Endothelial cell of umbilical vein (primary cell): ENCODE measurements around the gene TMEM108. TPM values are rescaled to one million over a fixed set of nuclear protein-coding genes. Genes with fewer than 3 reads are reported as not detected.

ENCODE experiments used
- BruUV-seq: library from RNA; stranded (reverse); fragments of 400-500 nt; replicated peaks from 2 replicates; lab custom pipeline; 2021; lab: Mats Ljungman, UMichigan
- CTCF ChIA-PET: fragments of 300-600, 350-600 bp; sonication (Branson Sonifier 250); formaldehyde crosslinking; loops from one replicate; lab custom pipeline; 2021; ENCODE audit warnings: antibody characterized with exemption, inconsistent platforms; lab: Charles Lee
- POLR2A ChIA-PET: fragments of 300-600, 350-600 bp; sonication (Branson Sonifier 250); formaldehyde crosslinking; loops from one replicate; lab custom pipeline; 2021; ENCODE audit warnings: antibody characterized with exemption, inconsistent platforms; lab: Charles Lee
- DNase-seq: peaks from one replicate; pipeline ENCODE4 v3.0.0-alpha.2; 2011; ENCODE audit warnings: low read depth, low spot score
- FAIRE-seq: peaks from 2 replicates; lab custom pipeline; 2011; peaks lifted over from hg19 to GRCh38; lab: Jason Lieb, UNC
- H2AFZ ChIP-seq: 2 replicates; pipeline ENCODE4 v1.6.0; 2012; ENCODE audit warnings: low read depth, low read length, control low read depth, inconsistent platforms
- H3K27ac ChIP-seq: 2 replicates; pipeline ENCODE4 v1.5.1; 2011; ENCODE audit warnings: low read depth, mild to moderate bottlenecking, control low read depth, low read length, moderate library complexity; ENCODE audit not compliant: insufficient read depth
- H3K27me3 ChIP-seq, 2 experiments: 2 replicates each; pipeline versions ENCODE4 v1.6.0 to v1.6.1; 2011; ENCODE audit warnings: low read length in 2 of 2, mixed read lengths in 1 of 2; ENCODE audit not compliant: control insufficient read depth in 2 of 2, insufficient read depth in 2 of 2
- H3K36me3 ChIP-seq, 2 experiments: 2 replicates in 1 of 2; 3 replicates in 1 of 2; pipeline ENCODE4 v1.5.1; 2011; ENCODE audit warnings: low read length in 2 of 2, mild to moderate bottlenecking in 1 of 2, moderate library complexity in 1 of 2; ENCODE audit not compliant: control insufficient read depth in 2 of 2, insufficient read depth in 2 of 2; ENCODE audit errors: extremely low read depth in 1 of 2
- H3K4me1 ChIP-seq: 3 replicates; pipeline ENCODE4 v1.5.1; 2011; ENCODE audit warnings: mild to moderate bottlenecking, low read length; ENCODE audit not compliant: control insufficient read depth, insufficient read depth; ENCODE audit errors: extremely low read depth
- H3K4me2 ChIP-seq: 2 replicates; pipeline ENCODE4 v1.6.1; 2011; ENCODE audit warnings: low read length, control low read depth, mixed read lengths; ENCODE audit not compliant: insufficient read depth
- H3K4me3 ChIP-seq, 3 experiments: fragments of 200-600 bp in 1 of 3; sonication (generic), shearing (Covaris generic) in 1 of 3; replicated peaks in 1 of 3; 2 replicates each; pipeline ENCODE4 v1.5.1; 2011 to 2016; ENCODE audit warnings: control low read depth in 3 of 3, low read length in 3 of 3, mild to moderate bottlenecking in 2 of 3, inconsistent platforms in 1 of 3, low read depth in 1 of 3, moderate library complexity in 1 of 3; ENCODE audit not compliant: insufficient read depth in 1 of 3
- H3K79me2 ChIP-seq: 2 replicates; pipeline ENCODE4 v1.6.0; 2012; ENCODE audit warnings: low read length, inconsistent platforms; ENCODE audit not compliant: control insufficient read depth, insufficient read depth
- H3K9ac ChIP-seq: replicated peaks from 2 replicates; pipeline ENCODE3; 2011; ENCODE audit warnings: low read length, control low read depth; ENCODE audit not compliant: insufficient read depth; ENCODE audit errors: extremely low read depth
- H3K9me1 ChIP-seq: replicated peaks from 3 replicates; pipeline ENCODE4 v1.6.0; 2011; ENCODE audit warnings: mild to moderate bottlenecking, low read length; ENCODE audit not compliant: control insufficient read depth, insufficient read depth; ENCODE audit errors: extremely low read depth
- H3K9me3 ChIP-seq: replicated peaks from 2 replicates; pipeline ENCODE4 v1.5.1; 2012; ENCODE audit warnings: low read length, inconsistent platforms; ENCODE audit not compliant: control insufficient read depth, insufficient read depth
- H4K20me1 ChIP-seq: replicated peaks from 2 replicates; pipeline ENCODE3; 2011; ENCODE audit warnings: mild to moderate bottlenecking, low read length; ENCODE audit not compliant: control insufficient read depth, insufficient read depth; ENCODE audit errors: extremely low read depth
- CTCF ChIP-seq, 2 donors: IDR thresholded peaks; 1 replicate in 1 of 2; 2 replicates in 1 of 2; pipeline ENCODE4 v1.5.1; 2011; ENCODE audit warnings: low read length in 2 of 2, mild to moderate bottlenecking in 2 of 2, moderate library complexity in 2 of 2, control low read depth in 1 of 2, inconsistent platforms in 1 of 2, low read depth in 1 of 2; ENCODE audit not compliant: insufficient read depth in 1 of 2; ENCODE audit errors: extremely low read depth in 1 of 2
- EZH2 ChIP-seq: IDR thresholded peaks from 2 replicates; pipeline ENCODE4 v1.6.1; 2012; ENCODE audit warnings: borderline replicate concordance, low read depth, mild to moderate bottlenecking, moderate library complexity, low read length, inconsistent platforms; ENCODE audit not compliant: severe bottlenecking
- FOS ChIP-seq: IDR thresholded peaks from 2 replicates; pipeline ENCODE4 v1.6.1; 2011; ENCODE audit warnings: mild to moderate bottlenecking, low read length, moderate library complexity, borderline replicate concordance; ENCODE audit not compliant: insufficient read depth
- GATA2 ChIP-seq: IDR thresholded peaks from 2 replicates; pipeline ENCODE4 v1.7.0; 2011; ENCODE audit warnings: low read depth, mild to moderate bottlenecking, moderate library complexity, mixed read lengths, low read length; ENCODE audit not compliant: insufficient read length, insufficient read depth
- JUN ChIP-seq: IDR thresholded peaks from 2 replicates; pipeline ENCODE4 v1.6.1; 2011; ENCODE audit warnings: borderline replicate concordance, low read depth; ENCODE audit not compliant: insufficient read length, insufficient read depth
- MAX ChIP-seq: IDR thresholded peaks from 2 replicates; pipeline ENCODE4 v1.6.1; 2011; ENCODE audit not compliant: insufficient read depth, insufficient read length
- MYC ChIP-seq: IDR thresholded peaks from one replicate; pipeline ENCODE4 v1.6.1; 2011; ENCODE audit warnings: mild to moderate bottlenecking, low read depth, low read length
- POLR2A ChIP-seq: IDR thresholded peaks from 2 replicates; pipeline ENCODE4 v1.6.1; 2012; ENCODE audit warnings: low read depth, mild to moderate bottlenecking, control low read depth, low read length
- POLR2AphosphoS5 ChIP-seq: IDR thresholded peaks from 2 replicates; pipeline ENCODE4 v1.6.1; 2012; ENCODE audit warnings: low read depth, mild to moderate bottlenecking, control low read depth, low read length, moderate library complexity; ENCODE audit not compliant: insufficient read depth
- dilution Hi-C: fragments of 300-500 bp; cut with MboI; formaldehyde crosslinking; loops from one replicate; pipeline ENCODE4 v1.15.0; 2019; ENCODE audit warnings: low sequenced_read_pairs; ENCODE audit not compliant: extremely low pct_ligation_motif_present
- intact Hi-C: fragments of 100-400 bp; cut with micrococcal nuclease; formaldehyde crosslinking; loops from one replicate; pipeline ENCODE4 v1.10.0; 2022
- polyA plus RNA-seq, 4 experiments: library from polyadenylated mRNA; depleted of rRNA in 3 of 4; stranded (reverse) in 3 of 4; unstranded in 1 of 4; fragments of >200 nt; gene quantifications; 2 replicates each; pipeline versions ENCODE4 v1.2.1 to v1.2.3, GENCODE V29; 2011 to 2012; ENCODE audit warnings: missing spikeins in 1 of 4
- total RNA-seq: library from RNA; stranded (reverse); gene quantifications from 2 replicates; pipeline ENCODE4 v1.2.3, GENCODE V29; 2021

Gene TMEM108
- total and polyA plus RNA-seq, 2 donors (not counting 3 experiments of a cell fraction or from before 2014, with no cell fraction given), result 0.40 to 1.1 TPM

- no peak for TF ChIP-seq GATA2
- no peak for TF ChIP-seq MAX
- no peak for TF ChIP-seq JUN
- TF ChIP-seq CTCF (IDR thresholded peaks at IDR 0.05; ENCODE audit: extremely low read depth in 1 of 2, insufficient read depth in 1 of 2, low read depth in 1 of 2, low read length in 2 of 2), result no peak
- TF ChIP-seq POLR2AphosphoS5, result no peak
- TF ChIP-seq POLR2A, result no peak
- TF ChIP-seq FOS, result no peak
- no peak for TF ChIP-seq EZH2
- TF ChIP-seq MYC, result no peak
- CTCF ChIA-PET, result interaction anchor here (1.0 to 19.2 kb wide), 13 partner anchors 8 to 658 kb away, joined by 3 to 528 read pairs (median 5); no protein-coding TSS in a partner anchor
- no peaks in the 10 kb centered on the region for H4K20me1 ChIP-seq
- no peak overlapping the region for H3K9ac ChIP-seq
- dilution Hi-C loops, result no loop called here
- no peaks in the 10 kb centered on the region for H3K27me3 ChIP-seq
- peaks cover 8% of the 10 kb centered on the region for H3K4me1 ChIP-seq
- H3K36me3 ChIP-seq, result no peaks in the 10 kb centered on the region
- H3K27ac ChIP-seq, result no peak overlapping the region
- no peak overlapping the region for H2AFZ ChIP-seq
- DNase-seq (no peak), FAIRE-seq (no peak)
- no peak overlapping the region for H3K4me2 ChIP-seq
- POLR2A ChIA-PET, result no interaction called here
- H3K9me1 ChIP-seq, result no peaks in the 10 kb centered on the region
- intact Hi-C loops, result loop anchor here (1.0 to 5.0 kb wide), 6 partner anchors 40 to 847 kb away; no protein-coding TSS in a partner anchor
- BruUV-seq, result no TSS peak
- no peak overlapping the region for H3K4me3 ChIP-seq
- H3K79me2 ChIP-seq, result no peaks in the 10 kb centered on the region
- H3K9me3 ChIP-seq, result no peaks in the 10 kb centered on the region
These were observed 345.6 kb downstream of the TMEM108 start for GRCh38 chr3:133383741-133384140.
